Sciatic nerve (tissue), 2 donors: ENCODE results near the gene RNF14. TPM values are rescaled to one million over a fixed set of nuclear protein-coding genes. Genes with fewer than 3 reads are reported as not detected.
"Not testable (repeated sequence)": the region's sequence is repeated elsewhere in the genome, so short reads cannot be mapped to it uniquely, and the experiment has no call there.

Experiments used
- ATAC-seq: fragments of 200-7000 bp; cut with Tn5 transposase; one replicate; pipeline ENCODE4 v1.9.1; 2020; ENCODE audit warnings: mild to moderate bottlenecking, moderate library complexity
- DNase-seq: peaks from one replicate; pipeline ENCODE4 v3.0.0-alpha.2; 2020; ENCODE audit warnings: low spot score
- intact Hi-C: fragments of 100-400 bp; cut with DNase I; formaldehyde crosslinking; loops from one replicate; pipeline ENCODE4 v1.14.2; 2022
- total RNA-seq: library from RNA; stranded (reverse); fragmentation: NEBNext Ultra II Directional; extraction: Animal tissue kit (Norgen Biotek cat#: 25700); gene quantifications from one replicate; pipeline ENCODE4 v1.2.1, GENCODE V29; 2021
- donor health status: DM: no; HTN: no; CAD: no.
- donor health status: DM: no; HTN: no; CAD: no.

RNF14 gene
- total RNA-seq, 1 donor from 2014 or later: 58.1 TPM

DNA sequence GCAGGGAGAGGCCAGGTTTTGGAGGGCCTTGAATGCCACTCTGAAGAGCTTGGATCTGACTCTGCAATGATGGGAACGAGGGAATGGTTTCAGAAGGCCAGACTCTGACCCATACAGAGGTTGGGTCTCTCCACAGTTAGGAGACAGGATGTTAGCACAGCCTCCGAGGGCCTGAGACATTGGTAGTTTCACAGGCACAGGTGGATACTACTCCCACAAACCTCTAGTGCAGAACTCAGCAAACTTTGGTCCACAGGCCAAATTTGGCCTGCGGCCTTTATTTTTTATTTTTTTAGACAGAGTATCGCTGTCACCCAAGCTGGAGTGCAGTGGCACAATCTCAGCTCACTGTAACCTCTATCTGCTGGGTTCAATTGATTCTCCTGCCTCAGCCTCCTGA, 41.0 kb downstream of the RNF14 start:
- intact Hi-C loops: no loop called here
- DNase-seq: no peak
- no peak for ATAC-seq

- ATAC-seq (no peak), DNase-seq (no peak)
- intact Hi-C loops: no loop called here
Measured at GRCh38 chr5:142011572-142012185, 42.8 kb downstream of the RNF14 start.

- ATAC-seq (peak; percentile 67), DNase-seq (peak; percentile 81)
- intact Hi-C loops: no loop called here
Measured at GRCh38 chr5:142012186-142012785, 43.4 kb downstream of the RNF14 start.

DNA sequence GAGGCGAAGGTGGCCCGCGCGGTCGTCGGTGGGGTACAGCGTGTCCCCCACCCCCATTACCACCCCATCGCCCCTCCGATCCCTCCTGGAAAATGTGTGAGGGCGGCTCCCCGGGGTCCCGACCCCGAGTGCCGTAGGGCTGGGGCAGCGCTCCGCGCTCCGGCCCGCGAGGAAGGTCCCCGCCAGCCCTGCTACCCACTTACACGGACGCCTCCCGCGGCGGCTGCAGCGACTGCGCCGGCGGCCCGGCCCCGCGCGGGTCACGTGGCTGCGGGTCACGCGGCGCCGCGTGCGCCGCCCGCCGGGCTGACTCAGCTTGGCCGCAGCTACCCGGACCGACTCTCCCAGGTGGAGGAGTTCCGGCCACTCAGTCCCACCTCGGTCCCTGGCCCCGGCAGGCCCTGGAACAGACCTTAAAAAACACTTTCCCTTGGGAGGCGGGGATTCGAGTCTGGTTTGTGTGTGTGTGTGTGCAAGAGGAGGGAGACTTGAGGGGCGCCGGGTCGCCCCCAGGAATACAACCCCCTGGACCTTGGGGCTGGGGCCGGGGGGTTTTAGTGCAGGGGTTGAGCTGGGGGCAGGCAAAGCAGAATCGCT, 44.0 kb downstream of the RNF14 start, which contains the start of gene GNPDA1:
TSS of gene GNPDA1 (minus strand) at position 236 of the 597 bp plus-strand sequence. CDS start 992 bp downstream, outside the sequence.
- DNase-seq: peak; percentile 91
- intact Hi-C loops: no loop called here
- peak; percentile 90 for ATAC-seq

DNA sequence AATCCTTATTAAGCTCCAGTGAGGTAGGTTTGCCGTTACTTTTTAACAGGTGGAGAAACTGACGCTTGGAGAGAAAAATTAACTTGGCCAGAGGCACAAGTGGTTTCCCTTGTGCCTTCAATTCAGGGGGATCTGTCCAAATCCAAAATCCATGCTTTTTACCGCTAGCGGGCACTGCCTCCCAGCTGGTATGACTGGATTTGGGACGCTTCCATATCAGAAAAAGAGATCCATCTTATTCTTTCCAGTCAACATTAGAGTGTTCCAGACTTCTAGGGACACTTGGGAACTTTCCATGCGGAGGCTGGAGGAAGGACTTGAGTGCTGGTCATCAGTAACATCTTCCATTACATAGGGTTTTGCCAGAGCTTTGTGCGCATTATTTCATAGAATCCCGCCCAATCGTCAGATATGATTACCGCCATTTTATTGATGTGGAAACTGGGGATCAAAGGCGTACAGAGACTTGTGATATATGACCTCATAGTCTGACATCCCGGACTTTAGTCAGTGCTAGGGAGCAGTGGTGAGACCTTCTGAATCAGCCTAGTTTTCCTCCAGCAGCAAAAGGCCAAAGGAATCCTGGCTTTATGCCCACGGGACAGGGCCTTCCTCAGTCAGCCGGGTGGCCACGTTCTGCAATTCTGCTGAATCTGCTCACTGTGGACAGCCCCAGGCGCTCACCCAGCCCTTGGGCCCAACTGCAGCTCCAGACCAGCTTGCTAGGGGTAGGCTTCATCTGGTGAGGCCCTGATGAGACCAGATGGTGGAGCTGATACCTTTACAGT, 45.0 kb downstream of the RNF14 start:
- DNase-seq: peak; percentile 71
- intact Hi-C loops: no loop called here
- ATAC-seq: peak; percentile 35

GRCh38 chr5:142014911-142015584, 46.1 kb downstream of the RNF14 start:
- DNase-seq (no peak), ATAC-seq (no peak)
- intact Hi-C loops: no loop called here

DNA sequence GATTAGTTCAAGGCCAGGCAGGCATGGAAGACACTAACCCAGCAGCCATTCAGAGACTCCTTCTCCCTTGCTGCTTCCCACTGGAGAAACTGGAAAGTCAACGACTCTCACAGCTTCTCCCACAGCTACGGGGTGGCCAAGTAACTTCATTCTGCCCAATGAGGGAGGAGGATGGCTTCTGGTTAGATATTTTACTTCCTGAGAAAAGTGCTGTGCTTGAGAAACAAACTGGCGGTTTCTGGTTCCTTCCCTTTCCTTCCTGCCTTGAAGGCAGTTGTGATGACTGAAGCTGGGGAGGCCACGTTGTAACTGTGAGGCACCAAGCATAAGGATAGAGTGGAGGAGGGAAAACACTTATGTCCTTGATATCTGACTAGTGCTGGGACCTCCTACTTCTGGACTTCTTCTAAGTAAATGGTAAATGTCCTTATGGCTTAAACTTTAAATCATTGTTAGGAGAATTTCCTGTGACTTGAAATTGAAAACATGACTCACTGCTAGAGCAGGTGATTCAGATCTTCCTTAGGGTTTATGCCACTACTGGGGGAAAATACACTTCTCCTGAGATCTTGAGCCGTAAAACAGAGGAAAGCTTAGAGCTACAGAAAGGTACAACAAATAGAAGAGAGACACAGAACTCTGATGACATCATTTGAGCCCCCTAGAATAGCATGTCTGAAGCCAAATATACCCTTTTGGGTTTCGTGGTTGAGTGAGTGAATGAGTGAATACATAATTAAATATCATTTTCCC, 47.1 kb downstream of the RNF14 start:
- ATAC-seq (no peak), DNase-seq (no peak)
- intact Hi-C loops: no loop called here

DNA sequence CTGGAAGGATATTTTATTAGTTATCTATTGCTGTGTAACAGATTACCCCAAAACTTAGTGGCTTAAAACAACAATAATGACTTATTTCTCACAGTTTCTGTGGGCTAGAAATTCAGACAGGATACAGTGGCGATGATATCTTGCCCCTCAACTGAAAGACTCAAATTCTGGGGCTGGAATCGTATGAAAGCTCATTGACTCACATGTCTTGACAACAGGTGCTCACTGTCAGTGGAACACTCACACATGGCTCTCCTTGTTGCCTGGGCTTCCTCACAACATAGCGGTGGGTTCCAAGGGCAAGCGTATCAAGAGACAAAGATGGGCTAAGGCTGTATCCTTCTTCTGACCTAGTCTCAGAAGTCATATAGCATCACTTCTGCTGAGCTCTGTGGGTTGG, 47.7 kb downstream of the RNF14 start:
- ATAC-seq (no peak), DNase-seq (no peak)
- intact Hi-C loops: no loop called here

DNA sequence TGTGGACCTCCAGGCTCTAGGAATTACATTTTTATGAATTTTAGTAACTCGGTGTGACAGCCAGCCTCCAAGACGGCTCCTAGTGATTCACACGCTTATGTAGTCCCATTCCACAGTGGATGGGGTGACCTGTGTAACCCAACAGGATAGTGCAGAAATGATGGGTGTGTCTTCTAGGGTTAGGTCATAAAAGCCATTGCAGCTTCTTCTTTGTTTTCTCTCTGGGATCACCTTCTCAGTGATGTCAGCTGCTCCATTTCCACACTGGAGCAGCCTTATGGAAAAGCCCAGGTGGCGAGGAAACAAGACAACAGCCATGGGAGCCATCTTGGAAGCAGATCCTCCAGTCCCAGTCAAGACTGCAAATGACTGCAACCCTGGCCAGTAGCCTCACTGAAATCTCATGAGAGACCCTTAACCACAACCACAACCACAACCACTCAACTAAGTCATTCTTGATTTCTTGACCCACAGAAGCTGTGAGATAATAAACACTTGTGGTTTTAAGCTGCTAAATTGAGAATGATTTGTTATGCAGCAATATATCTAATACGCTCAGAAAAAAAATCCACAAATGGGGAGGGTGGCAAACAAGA, 49.0 kb downstream of the RNF14 start:
- ATAC-seq: no peak
- intact Hi-C loops: no loop called here
- DNase-seq: no peak

DNA sequence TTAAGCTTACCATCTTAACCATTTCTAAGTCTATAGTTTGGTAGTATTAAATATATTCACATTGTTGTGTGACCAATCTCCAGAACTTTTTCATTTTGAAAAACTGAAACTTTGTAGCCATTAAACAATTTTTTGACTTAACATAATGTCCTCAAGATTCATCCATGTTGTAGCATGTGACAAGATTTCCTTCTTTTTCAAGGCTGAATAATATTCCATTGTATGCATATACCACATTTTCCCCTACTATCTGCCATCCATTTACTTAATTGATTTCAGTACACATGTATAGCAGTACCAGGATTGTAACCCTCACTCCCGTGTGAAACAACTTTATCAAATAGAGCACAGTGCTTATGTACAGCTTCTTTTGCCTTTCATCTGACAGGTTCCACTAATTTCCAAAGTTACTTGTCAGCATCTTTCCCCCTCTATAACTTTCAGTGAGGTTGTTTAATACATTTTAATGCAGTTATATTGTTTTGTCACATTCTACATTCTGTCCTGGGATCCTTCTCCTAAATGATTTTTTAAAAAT, 51.3 kb downstream of the RNF14 start:
- no peak for DNase-seq
- ATAC-seq: no peak
- intact Hi-C loops: no loop called here

DNA sequence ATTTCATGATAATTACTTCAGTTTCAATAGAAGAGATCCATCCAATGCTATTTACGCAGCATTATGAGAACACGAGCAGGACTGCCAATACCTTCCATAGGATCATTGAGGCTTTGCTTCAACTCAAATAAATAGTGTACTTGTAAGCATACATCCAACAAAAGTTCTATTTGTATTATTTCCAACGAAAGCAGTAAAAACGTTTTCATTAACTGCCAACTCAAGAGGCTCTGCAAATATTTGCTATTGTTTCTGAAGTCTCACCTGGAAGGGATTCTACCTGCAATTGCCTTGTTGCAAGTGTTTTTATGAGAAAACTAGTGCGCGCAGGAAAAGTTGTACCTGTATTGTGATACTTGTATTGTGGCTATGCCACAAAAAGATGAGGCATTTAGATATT, 54.9 kb downstream of the RNF14 start:
- no peak for DNase-seq
- intact Hi-C loops: no loop called here
- no peak for ATAC-seq

DNA sequence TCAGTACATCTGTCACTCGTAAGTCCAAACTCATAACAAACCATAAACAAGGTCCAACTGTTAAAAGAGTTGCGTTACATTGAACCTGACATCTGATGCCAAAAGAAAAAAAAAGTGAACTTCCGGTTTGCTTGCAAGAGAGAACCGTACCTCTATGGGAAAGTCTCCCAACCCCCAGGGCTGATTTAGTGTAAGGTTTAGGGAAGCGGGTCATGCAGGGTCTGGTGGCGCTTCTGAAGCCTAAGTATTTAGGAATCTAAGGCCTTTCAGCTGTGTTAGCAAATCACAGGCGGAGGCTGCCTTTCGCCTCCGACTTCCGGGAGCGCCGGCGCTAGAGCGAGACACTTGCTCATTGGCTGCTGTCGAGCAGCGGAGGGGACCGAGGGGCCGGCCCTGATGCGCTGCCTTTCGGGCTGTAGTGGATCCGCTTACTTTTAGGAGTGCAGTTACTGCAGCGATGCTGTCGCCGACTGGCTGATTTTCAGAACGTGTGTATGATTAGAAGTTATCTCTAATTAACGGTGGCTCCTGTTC, 55.9 kb downstream of the RNF14 start:
- intact Hi-C loops: no loop called here
- peak; percentile 90 for DNase-seq
- peak; percentile 100 for ATAC-seq

DNA sequence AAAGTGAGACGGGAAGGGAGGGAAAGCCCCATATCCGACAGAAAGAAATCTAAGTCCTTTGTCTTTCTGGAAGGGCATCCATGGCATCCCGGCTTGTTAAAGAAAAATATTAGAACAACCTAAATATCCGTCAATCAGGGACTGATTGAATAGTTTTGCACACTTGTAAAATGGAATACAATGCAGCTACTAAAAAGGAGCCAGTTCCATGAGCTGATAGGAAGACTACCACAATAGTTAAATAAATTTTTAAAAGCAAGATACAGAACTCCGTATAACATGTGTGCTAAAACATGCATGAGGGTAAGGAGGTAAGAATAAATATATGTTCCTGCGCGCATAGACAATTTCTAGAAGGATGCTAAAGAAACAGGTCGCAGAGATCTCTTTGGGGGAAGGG, 56.7 kb downstream of the RNF14 start:
- DNase-seq (no peak), ATAC-seq (no peak)
- intact Hi-C loops: no loop called here

DNA sequence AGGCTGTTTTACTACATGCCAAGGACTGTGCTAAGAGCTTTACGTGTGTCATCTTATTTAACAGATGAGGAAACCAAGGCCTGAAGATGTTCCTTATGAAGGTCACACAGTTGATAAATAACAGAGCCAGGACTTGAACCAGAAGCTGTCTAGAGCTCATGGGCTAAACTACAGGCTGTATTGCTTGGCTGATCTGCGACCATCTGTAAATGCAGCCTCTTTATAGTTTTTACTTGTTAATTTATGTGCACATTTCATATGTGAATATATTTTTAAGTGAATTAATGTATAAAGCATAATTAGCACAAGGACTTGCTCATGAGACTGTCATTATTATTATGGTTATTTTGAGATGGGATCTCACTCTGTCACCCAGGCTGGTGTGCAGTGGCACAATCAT, 63.2 kb downstream of the RNF14 start:
- ATAC-seq (no peak), DNase-seq (no peak)
- intact Hi-C loops: no loop called here

DNA sequence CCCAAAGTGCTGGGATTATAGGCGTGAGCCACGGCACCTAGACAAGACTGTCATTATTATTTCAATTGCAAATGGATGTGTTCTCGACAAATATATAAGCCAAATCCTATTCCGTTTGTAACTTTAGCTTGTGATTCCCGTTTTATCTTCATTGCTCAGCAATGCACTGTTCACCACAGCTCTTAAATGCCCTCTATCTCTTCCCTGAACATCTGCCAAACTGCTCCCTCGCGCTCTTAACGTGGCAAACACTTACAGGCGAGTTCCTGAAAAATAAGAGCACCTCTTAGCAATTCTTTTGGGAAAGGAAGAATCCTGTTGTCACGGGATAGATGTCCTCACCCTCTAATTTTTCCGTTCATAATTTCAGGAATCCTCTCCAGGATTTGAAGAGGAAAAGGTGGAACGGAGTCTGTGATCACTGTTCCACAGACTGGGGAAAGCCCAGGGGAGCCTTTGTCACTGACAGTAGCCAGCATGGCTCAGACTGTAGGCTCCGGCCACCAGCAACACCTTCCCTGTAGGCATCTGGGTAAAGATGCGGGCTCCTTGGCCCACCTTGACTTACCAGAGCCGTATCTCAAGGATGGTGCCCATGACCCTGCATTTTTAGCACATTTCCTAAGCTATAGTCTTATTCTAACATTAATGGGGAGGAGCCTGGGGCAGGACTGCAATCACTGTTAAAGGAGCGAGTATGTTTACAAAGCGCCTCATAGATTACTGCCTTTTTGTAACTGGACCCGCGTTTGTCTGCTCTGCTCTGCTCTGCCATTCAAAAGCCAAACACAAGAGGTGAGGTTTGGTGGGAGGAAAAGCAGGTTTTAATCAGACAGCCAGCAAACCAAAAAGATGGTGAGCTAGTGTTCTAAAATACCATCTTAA, 64.1 kb downstream of the RNF14 start:
- DNase-seq: no peak
- intact Hi-C loops: no loop called here
- ATAC-seq: no peak

DNA sequence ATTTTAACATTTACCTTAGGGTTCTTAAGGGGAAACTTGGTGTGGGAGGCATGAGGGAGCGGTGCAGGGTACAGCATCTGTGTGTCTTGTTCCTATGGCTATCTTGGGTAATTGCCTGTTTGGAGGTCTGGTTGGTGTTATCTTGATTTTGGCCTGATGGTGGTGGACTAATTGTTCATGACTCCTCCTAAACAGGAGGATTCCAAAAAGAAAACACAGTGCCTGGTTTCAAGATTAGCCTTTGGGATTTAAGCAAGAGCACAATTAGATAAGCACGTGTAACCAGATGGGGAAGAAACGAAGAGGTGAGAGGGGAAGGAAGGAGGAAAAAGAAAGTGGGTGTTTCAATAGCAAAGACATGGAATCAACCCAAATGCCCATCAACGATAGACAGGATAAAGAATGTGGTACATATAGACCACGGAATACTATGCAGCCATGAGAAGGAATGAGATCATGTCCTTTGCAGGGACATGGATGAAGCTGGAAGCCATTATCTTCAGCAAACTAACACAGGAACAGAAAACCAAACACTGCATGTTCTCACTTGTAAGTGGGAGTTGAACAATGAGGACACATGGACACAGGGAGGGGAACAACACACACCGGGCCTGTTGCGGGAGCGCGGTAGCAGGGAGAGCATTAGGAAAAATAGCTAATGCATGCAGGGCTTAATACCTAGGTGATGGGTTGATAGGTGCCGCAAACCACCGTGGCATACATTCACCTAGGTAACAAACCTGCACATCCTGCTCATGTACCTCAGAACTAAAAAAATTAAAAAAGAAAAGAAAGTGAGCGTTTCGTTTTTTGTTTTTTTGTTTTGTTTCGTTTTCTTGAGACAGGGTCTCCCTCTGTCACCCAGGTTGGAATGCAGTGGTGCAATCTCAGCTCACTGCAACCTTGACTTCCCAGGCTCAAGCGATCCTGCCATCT, 65.0 kb downstream of the RNF14 start:
- ATAC-seq, intact Hi-C loops, DNase-seq: not testable (repeated sequence)
